Testis (tissue), 3 donors: ENCODE data around the gene MYO5B. TPM values are rescaled to one million over a fixed set of nuclear protein-coding genes. Genes with fewer than 3 reads are reported as not detected.

Experiments
- DNase-seq: peaks from one replicate; pipeline ENCODE4 v3.0.0-alpha.2; 2019
- H3K27ac ChIP-seq, 2 donors: fragments of 200-600 bp; sonication (generic); one replicate each; pipeline ENCODE4 v1.5.1; 2019
- H3K27me3 ChIP-seq: fragments of 200-600 bp; sonication (generic); one replicate; pipeline ENCODE4 v1.5.1; 2019
- H3K36me3 ChIP-seq: fragments of 200-600 bp; sonication (generic); one replicate; pipeline ENCODE4 v1.5.1; 2017; ENCODE audit warnings: low read depth; ENCODE audit errors: missing control alignments
- H3K4me1 ChIP-seq: fragments of 200-600 bp; sonication (generic); one replicate; pipeline ENCODE4 v1.5.1; 2019
- H3K4me3 ChIP-seq, 2 donors: fragments of 200-600 bp; sonication (generic); one replicate each; pipeline ENCODE4 v1.5.1; 2017 to 2019
- H3K9me3 ChIP-seq: fragments of 200-600 bp; sonication (generic); one replicate; pipeline ENCODE4 v1.5.1; 2017
- CTCF ChIP-seq, 3 experiments: fragments of 450-650 bp in 2 of 3; fragments of 200-600 bp in 1 of 3; sonication (generic) in 1 of 3; IDR thresholded peaks; one replicate each; pipeline ENCODE4 v1.5.1; 2016 to 2019; ENCODE audit warnings: antibody characterized with exemption in 3 of 3, mild to moderate bottlenecking in 2 of 3, moderate library complexity in 1 of 3
- POLR2A ChIP-seq: fragments of 450-650 bp; IDR thresholded peaks from one replicate; pipeline ENCODE4 v1.6.1; 2017; ENCODE audit warnings: antibody characterized with exemption, mild to moderate bottlenecking, moderate library complexity
- WGBS, 2 donors: methylation state at CpG; one replicate each; pipeline ENCODE4 v1.1.5; 2018; 5-methylcytosine and 5-hydroxymethylcytosine counted together
- intact Hi-C: fragments of 100-400 bp; cut with DNase I; formaldehyde crosslinking; loops from one replicate; pipeline ENCODE4 v1.15.1; 2023; ENCODE audit warnings: low total_unique reads
- polyA plus RNA-seq: library from polyadenylated mRNA; stranded (reverse); fragments of 350-450 nt; fragmentation: Illumina TruSeq; extraction: RNeasy Lipid Tissue Mini Kit (QIAGEN cat#74804); gene quantifications from one replicate; pipeline ENCODE4 v1.2.3, GENCODE V29; 2014; ENCODE audit warnings: low read depth, low replicate concordance; ENCODE audit not compliant: insufficient read depth
- total RNA-seq, 2 donors: library from RNA; depleted of rRNA; stranded (reverse); fragments of >200 nt; gene quantifications; one replicate each; pipeline ENCODE4 v1.2.3, GENCODE V29; 2016

Gene MYO5B
- total and polyA plus RNA-seq, 3 donors from 2014 or later, result 24.8 to 31.8 (median 26.1) TPM

- H3K27ac ChIP-seq, result no peak overlapping the region
- intact Hi-C loops, result no loop called here
- H3K9me3 ChIP-seq, result no peaks in the 10 kb centered on the region
- H3K27me3 ChIP-seq, result no peaks in the 10 kb centered on the region
- no peaks in the 10 kb centered on the region for H3K36me3 ChIP-seq
- H3K4me3 ChIP-seq, result no peak overlapping the region
- 95 to 100% methylated on average over 2 of the region's 2 CpGs for WGBS, 2 donors
- H3K4me1 ChIP-seq, result no peaks in the 10 kb centered on the region
- no peak for DNase-seq
- TF ChIP-seq CTCF (IDR thresholded peaks at IDR 0.05) (no peak), POLR2A (no peak)
These were observed 167.0 kb downstream of the MYO5B start for GRCh38 chr18:50027996-50028395.

- H3K4me1 ChIP-seq, result no peaks in the 10 kb centered on the region
- H3K27ac ChIP-seq, result no peak overlapping the region
- TF ChIP-seq POLR2A, result no peak
- TF ChIP-seq CTCF (IDR thresholded peaks at IDR 0.05), result no peak
- no peaks in the 10 kb centered on the region for H3K9me3 ChIP-seq
- WGBS, 2 donors, result 69 to 90% methylated on average over 3 of the region's 3 CpGs
- H3K4me3 ChIP-seq, result no peak overlapping the region
- no peaks in the 10 kb centered on the region for H3K36me3 ChIP-seq
- DNase-seq, result no peak
- intact Hi-C loops, result no loop called here
- H3K27me3 ChIP-seq, result no peaks in the 10 kb centered on the region
These were observed 170.5 kb downstream of the MYO5B start for GRCh38 chr18:50024466-50024865.

DNA sequence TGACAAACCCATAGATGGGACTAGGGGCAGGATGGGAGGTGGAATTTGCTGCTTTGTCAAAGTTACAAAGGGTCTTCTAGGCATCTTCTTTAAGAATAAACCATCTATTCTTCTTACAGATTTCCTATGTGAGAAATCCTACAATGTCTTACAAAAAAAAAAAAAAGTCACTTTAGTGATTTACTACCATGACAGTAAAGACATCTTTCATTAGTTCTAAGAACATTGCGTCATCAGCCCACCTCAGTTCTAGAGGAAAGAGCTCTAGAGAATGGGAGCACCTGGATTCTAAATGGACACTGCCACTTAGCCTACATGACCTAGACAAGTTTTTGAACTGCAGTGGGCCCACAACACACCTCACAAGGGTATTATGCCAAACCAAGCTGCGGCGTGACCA lies 172.0 kb downstream of the MYO5B start:
- H3K27ac ChIP-seq, result no peak overlapping the region
- no peaks in the 10 kb centered on the region for H3K27me3 ChIP-seq
- intact Hi-C loops, result no loop called here
- WGBS, 2 donors, result 94 to 98% methylated on average over 3 of the region's 3 CpGs
- H3K36me3 ChIP-seq, result no peaks in the 10 kb centered on the region
- H3K4me3 ChIP-seq, result no peak overlapping the region
- TF ChIP-seq POLR2A, result no peak
- no peak for TF ChIP-seq CTCF (IDR thresholded peaks at IDR 0.05)
- H3K4me1 ChIP-seq, result no peaks in the 10 kb centered on the region
- H3K9me3 ChIP-seq, result no peaks in the 10 kb centered on the region
- no peak for DNase-seq

GRCh38 chr18:50014606-50015005 lies 180.3 kb downstream of the MYO5B start:
- H3K4me1 ChIP-seq, result no peaks in the 10 kb centered on the region
- no peak overlapping the region for H3K4me3 ChIP-seq
- no peak for DNase-seq
- intact Hi-C loops, result no loop called here
- H3K9me3 ChIP-seq, result no peaks in the 10 kb centered on the region
- TF ChIP-seq CTCF (IDR thresholded peaks at IDR 0.05) (no peak), POLR2A (no peak)
- 85 to 88% methylated on average over 4 of the region's 4 CpGs for WGBS, 2 donors
- no peaks in the 10 kb centered on the region for H3K27me3 ChIP-seq
- H3K36me3 ChIP-seq, result no peaks in the 10 kb centered on the region
- H3K27ac ChIP-seq, result no peak overlapping the region

- no peak for DNase-seq
- no peak overlapping the region for H3K4me3 ChIP-seq
- no peaks in the 10 kb centered on the region for H3K4me1 ChIP-seq
- no peak overlapping the region for H3K27ac ChIP-seq
- WGBS, 2 donors, result 90 to 92% methylated on average over 8 of the region's 8 CpGs
- no peaks in the 10 kb centered on the region for H3K36me3 ChIP-seq
- no peaks in the 10 kb centered on the region for H3K9me3 ChIP-seq
- H3K27me3 ChIP-seq, result no peaks in the 10 kb centered on the region
- intact Hi-C loops, result no loop called here
- TF ChIP-seq POLR2A (no peak), CTCF (IDR thresholded peaks at IDR 0.05) (no peak)
These were observed 181.4 kb downstream of the MYO5B start for GRCh38 chr18:50013363-50014138.
